GM12878 (cell line): ENCODE measurements around the gene SLC24A3. TPM values are rescaled to one million over a fixed set of nuclear protein-coding genes. Genes with fewer than 3 reads are reported as not detected.

Experiments
- ATAC-seq: fragments of 200-7000 bp; cut with Tn5 transposase; 3 replicates; pipeline ENCODE4 v1.9.1; 2020; ENCODE audit warnings: mild to moderate bottlenecking, moderate library complexity
- BruUV-seq: library from RNA; stranded (reverse); fragments of 400-500 nt; replicated peaks from 2 replicates; lab custom pipeline; 2021; lab: Mats Ljungman, UMichigan
- CTCF ChIA-PET: fragments of 300-600 bp; sonication (Branson Sonifier 250); formaldehyde crosslinking; extraction: SDS; loops from one replicate; lab custom pipeline; 2021; ENCODE audit warnings: inconsistent platforms; lab: Yijun Ruan, JAX
- POLR2A ChIA-PET: fragments of 350-600 bp; formaldehyde crosslinking; extraction: SDS; loops from one replicate; lab custom pipeline; 2021; ENCODE audit warnings: inconsistent platforms; lab: Charles Lee
- RAD21 ChIA-PET: fragments of 300-600 bp; sonication (Branson Sonifier 250); formaldehyde crosslinking; loops from one replicate; lab custom pipeline; 2023; ENCODE audit warnings: antibody characterized with exemption; ENCODE audit not compliant: unreplicated experiment; lab: Charles Lee
- SMC1A ChIA-PET: fragments of 300-600 bp; sonication (Branson Sonifier 250); formaldehyde crosslinking; loops from one replicate; lab custom pipeline; 2023; ENCODE audit not compliant: unreplicated experiment, uncharacterized antibody; lab: Charles Lee
- DNase-seq: peaks from one replicate; pipeline ENCODE4 v3.0.0-alpha.2; 2011; ENCODE audit warnings: low read depth, low spot score
- FAIRE-seq: peaks from 3 replicates; lab custom pipeline; 2011; peaks lifted over from hg19 to GRCh38; lab: Jason Lieb, UNC
- H2AFZ ChIP-seq: 2 replicates; pipeline ENCODE4 v1.6.0; 2011; ENCODE audit warnings: low read depth, low read length, control low read depth; ENCODE audit not compliant: control insufficient read depth
- H3K27ac ChIP-seq: 2 replicates; pipeline ENCODE4 v1.5.1; 2011; ENCODE audit warnings: control low read depth; ENCODE audit not compliant: control insufficient read depth, insufficient read depth
- H3K27me3 ChIP-seq, 2 experiments: replicated peaks in 1 of 2; 2 replicates each; pipeline versions ENCODE4 v1.6.0 to v1.6.1; 2011; ENCODE audit warnings: low read length in 1 of 2; ENCODE audit not compliant: control insufficient read depth in 2 of 2, insufficient read depth in 2 of 2
- H3K36me3 ChIP-seq, 2 experiments: 2 replicates each; pipeline ENCODE4 v1.5.1; 2011; ENCODE audit warnings: low read length in 1 of 2; ENCODE audit not compliant: control insufficient read depth in 2 of 2, insufficient read depth in 2 of 2
- H3K4me1 ChIP-seq: 2 replicates; pipeline ENCODE4 v1.6.1; 2011; ENCODE audit warnings: mild to moderate bottlenecking, low read length, moderate library complexity, mixed read lengths; ENCODE audit not compliant: control insufficient read depth, insufficient read depth
- H3K4me2 ChIP-seq: 2 replicates; pipeline ENCODE4 v1.6.0; 2011; ENCODE audit warnings: control low read depth; ENCODE audit not compliant: control insufficient read depth, insufficient read depth
- H3K4me3 ChIP-seq: fragments of 200-600 bp; sonication (generic); 2 replicates; pipeline ENCODE4 v1.5.1; 2016
- H3K79me2 ChIP-seq: 2 replicates; pipeline ENCODE4 v1.6.0; 2011; ENCODE audit warnings: low read length; ENCODE audit not compliant: control insufficient read depth, insufficient read depth
- H3K9ac ChIP-seq: 2 replicates; pipeline ENCODE4 v1.8.0; 2011; ENCODE audit warnings: low read length, control low read depth, mixed read lengths; ENCODE audit not compliant: control insufficient read depth, insufficient read depth
- H3K9me3 ChIP-seq: replicated peaks from 3 replicates; pipeline ENCODE4 v1.5.1; 2011; ENCODE audit warnings: mild to moderate bottlenecking, low read length; ENCODE audit not compliant: control insufficient read depth, insufficient read depth
- H4K20me1 ChIP-seq: 2 replicates; pipeline ENCODE4 v1.6.0; 2011; ENCODE audit not compliant: control insufficient read depth, insufficient read depth
- HDAC2 ChIP-seq: fragments of 200-600 bp; sonication (generic); IDR thresholded peaks from 2 replicates; pipeline ENCODE4 v1.6.1; 2017
- WGBS: methylation state at CpG from one replicate; pipeline ENCODE4 v1.1.6; 2016; ENCODE audit warnings: low lambda C conversion rate; ENCODE audit not compliant: insufficient replicate concordance, insufficient coverage; ENCODE audit errors: missing lambda C conversion rate; 5-methylcytosine and 5-hydroxymethylcytosine counted together
- in situ Hi-C: fragments of 300-500 bp; cut with MboI; formaldehyde crosslinking; loops from 9 replicates; pipeline ENCODE4 v1.14.3; 2018; ENCODE audit warnings: mixed read lengths
- intact Hi-C: fragments of 100-400 bp; cut with micrococcal nuclease; formaldehyde crosslinking; loops from one replicate; pipeline ENCODE4 v1.14.2; 2022; ENCODE audit not compliant: unreplicated experiment
- polyA plus RNA-seq, 11 experiments: library from polyadenylated mRNA; depleted of rRNA in 4 of 11; unstranded in 6 of 11; stranded (reverse) in 5 of 11; fragments of >200 nt; fragmentation: Nextera tagmentation in 4 of 11; fragmentation: Illumina TruSeq in 1 of 11; extraction: Ambion mirVana in 4 of 11; extraction: Trizol in 1 of 11; gene quantifications; 1 replicate in 1 of 11; 2 replicates in 10 of 11; pipeline versions ENCODE4 v1.2.1 to v1.2.3, GENCODE V29; 2011 to 2016; ENCODE audit warnings: inconsistent platforms in 2 of 11, missing spikeins in 2 of 11, low read depth in 1 of 11
- total RNA-seq, 4 experiments: library from RNA; depleted of rRNA in 3 of 4; stranded (reverse); fragments of >200 nt in 3 of 4; fragmentation: Illumina TruSeq in 1 of 4; extraction: Trizol in 1 of 4; gene quantifications; 2 replicates each; pipeline versions ENCODE4 v1.2.1 to v1.2.3, GENCODE V29; 2013 to 2021
- TF ChIP-seq, protein P1 (sequence below): fragments of 150-350 bp; IDR thresholded peaks from 2 replicates; pipeline ENCODE4 v1.6.1; 2016; ENCODE audit warnings: low read depth, low read length
- TF ChIP-seq, protein P2 (sequence below), 3 experiments: IDR thresholded peaks in 2 of 3; conservative IDR thresholded peaks in 1 of 3; 2 replicates each; pipeline ENCODE4 v1.5.1; 2011; ENCODE audit warnings: low read depth in 3 of 3, low read length in 3 of 3, mild to moderate bottlenecking in 3 of 3, control low read depth in 2 of 3, moderate library complexity in 2 of 3, inconsistent platforms in 1 of 3, mixed read lengths in 1 of 3; ENCODE audit not compliant: control insufficient read depth in 2 of 3, insufficient read depth in 1 of 3; ENCODE audit errors: extremely low read depth in 1 of 3

The SLC24A3 gene
- total and polyA plus RNA-seq, 10 of the 15 experiments (the other 5 are each of a cell fraction or from before 2014, with no cell fraction given), result 0.04 TPM; not detected in 9

DNA sequence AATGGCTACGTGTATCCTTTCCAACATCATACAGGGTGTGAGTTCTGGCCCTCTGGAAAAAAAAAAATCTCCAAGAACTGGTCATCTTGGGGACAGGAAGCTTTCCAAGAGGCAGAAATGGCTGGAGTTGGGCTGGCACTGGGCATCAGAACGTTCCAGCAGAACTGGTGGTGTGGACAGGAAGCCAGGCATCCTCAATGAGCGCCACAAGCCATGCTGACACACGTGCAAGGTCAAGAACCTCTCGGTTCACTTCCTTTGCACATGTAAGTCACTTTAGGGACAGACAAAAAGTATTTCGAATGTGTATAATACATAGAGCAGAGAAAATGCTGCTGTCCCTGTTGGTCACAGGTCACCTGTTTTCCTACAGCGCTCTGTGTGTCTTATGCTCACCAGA lies 518.3 kb downstream of the SLC24A3 start:
- BruUV-seq, result no TSS peak

More for the DNA sequence above, 518.3 kb downstream of the SLC24A3 start:
- H3K36me3 ChIP-seq, result no peaks in the 10 kb centered on the region
- no peak overlapping the region for H3K27ac ChIP-seq
- no peak overlapping the region for H3K4me3 ChIP-seq
- CTCF ChIA-PET, result interaction anchor here (0.6 kb wide), 1 partner anchor 140 kb away, joined by 3 read pairs; no protein-coding TSS in a partner anchor
- FAIRE-seq, result no peak
- no peak overlapping the region for H3K9ac ChIP-seq
- 21% methylated on average over 7 of the region's 7 CpGs for WGBS
- TF ChIP-seq HDAC2, result no peak
- TF ChIP-seq, protein P1, sequence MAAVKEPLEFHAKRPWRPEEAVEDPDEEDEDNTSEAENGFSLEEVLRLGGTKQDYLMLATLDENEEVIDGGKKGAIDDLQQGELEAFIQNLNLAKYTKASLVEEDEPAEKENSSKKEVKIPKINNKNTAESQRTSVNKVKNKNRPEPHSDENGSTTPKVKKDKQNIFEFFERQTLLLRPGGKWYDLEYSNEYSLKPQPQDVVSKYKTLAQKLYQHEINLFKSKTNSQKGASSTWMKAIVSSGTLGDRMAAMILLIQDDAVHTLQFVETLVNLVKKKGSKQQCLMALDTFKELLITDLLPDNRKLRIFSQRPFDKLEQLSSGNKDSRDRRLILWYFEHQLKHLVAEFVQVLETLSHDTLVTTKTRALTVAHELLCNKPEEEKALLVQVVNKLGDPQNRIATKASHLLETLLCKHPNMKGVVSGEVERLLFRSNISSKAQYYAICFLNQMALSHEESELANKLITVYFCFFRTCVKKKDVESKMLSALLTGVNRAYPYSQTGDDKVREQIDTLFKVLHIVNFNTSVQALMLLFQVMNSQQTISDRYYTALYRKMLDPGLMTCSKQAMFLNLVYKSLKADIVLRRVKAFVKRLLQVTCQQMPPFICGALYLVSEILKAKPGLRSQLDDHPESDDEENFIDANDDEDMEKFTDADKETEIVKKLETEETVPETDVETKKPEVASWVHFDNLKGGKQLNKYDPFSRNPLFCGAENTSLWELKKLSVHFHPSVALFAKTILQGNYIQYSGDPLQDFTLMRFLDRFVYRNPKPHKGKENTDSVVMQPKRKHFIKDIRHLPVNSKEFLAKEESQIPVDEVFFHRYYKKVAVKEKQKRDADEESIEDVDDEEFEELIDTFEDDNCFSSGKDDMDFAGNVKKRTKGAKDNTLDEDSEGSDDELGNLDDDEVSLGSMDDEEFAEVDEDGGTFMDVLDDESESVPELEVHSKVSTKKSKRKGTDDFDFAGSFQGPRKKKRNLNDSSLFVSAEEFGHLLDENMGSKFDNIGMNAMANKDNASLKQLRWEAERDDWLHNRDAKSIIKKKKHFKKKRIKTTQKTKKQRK, result no peak
- TF ChIP-seq, protein P2, sequence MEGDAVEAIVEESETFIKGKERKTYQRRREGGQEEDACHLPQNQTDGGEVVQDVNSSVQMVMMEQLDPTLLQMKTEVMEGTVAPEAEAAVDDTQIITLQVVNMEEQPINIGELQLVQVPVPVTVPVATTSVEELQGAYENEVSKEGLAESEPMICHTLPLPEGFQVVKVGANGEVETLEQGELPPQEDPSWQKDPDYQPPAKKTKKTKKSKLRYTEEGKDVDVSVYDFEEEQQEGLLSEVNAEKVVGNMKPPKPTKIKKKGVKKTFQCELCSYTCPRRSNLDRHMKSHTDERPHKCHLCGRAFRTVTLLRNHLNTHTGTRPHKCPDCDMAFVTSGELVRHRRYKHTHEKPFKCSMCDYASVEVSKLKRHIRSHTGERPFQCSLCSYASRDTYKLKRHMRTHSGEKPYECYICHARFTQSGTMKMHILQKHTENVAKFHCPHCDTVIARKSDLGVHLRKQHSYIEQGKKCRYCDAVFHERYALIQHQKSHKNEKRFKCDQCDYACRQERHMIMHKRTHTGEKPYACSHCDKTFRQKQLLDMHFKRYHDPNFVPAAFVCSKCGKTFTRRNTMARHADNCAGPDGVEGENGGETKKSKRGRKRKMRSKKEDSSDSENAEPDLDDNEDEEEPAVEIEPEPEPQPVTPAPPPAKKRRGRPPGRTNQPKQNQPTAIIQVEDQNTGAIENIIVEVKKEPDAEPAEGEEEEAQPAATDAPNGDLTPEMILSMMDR (IDR thresholded peaks at IDR 0.05 in 2 of 3, conservative IDR thresholded peaks at IDR 0.05 in 1 of 3; ENCODE audit: control insufficient read depth in 2 of 3, extremely low read depth in 1 of 3, insufficient read depth in 1 of 3, low read depth in 3 of 3, low read length in 3 of 3), result no peak
- TF ChIP-seq, all 136 proteins: peak for 0
- no peak overlapping the region for H3K4me2 ChIP-seq
- no peaks in the 10 kb centered on the region for H3K27me3 ChIP-seq
- DNase-seq, result no peak
- RAD21 ChIA-PET, result no interaction called here
- intact Hi-C loops, result no loop called here
- no peaks in the 10 kb centered on the region; the same call in 1 of the 2 replicates for H3K4me1 ChIP-seq
- H3K79me2 ChIP-seq, result no peaks in the 10 kb centered on the region
- no peaks in the 10 kb centered on the region for H3K9me3 ChIP-seq
- H4K20me1 ChIP-seq, result no peaks in the 10 kb centered on the region
- in situ Hi-C loops, result no loop called here
- ATAC-seq, result no peak
- SMC1A ChIA-PET, result no interaction called here
- H2AFZ ChIP-seq, result no peak overlapping the region
- POLR2A ChIA-PET, result no interaction called here
